ENCODE measurements around the gene RLN3. TPM values are rescaled to one million over a fixed set of nuclear protein-coding genes. Genes with fewer than 3 reads are reported as not detected.

The RLN3 gene
- total and polyA plus RNA-seq, 2 of the 8 experiments (the other 6 are each of a cell fraction or from before 2014, with no cell fraction given), result not detected

DNA sequence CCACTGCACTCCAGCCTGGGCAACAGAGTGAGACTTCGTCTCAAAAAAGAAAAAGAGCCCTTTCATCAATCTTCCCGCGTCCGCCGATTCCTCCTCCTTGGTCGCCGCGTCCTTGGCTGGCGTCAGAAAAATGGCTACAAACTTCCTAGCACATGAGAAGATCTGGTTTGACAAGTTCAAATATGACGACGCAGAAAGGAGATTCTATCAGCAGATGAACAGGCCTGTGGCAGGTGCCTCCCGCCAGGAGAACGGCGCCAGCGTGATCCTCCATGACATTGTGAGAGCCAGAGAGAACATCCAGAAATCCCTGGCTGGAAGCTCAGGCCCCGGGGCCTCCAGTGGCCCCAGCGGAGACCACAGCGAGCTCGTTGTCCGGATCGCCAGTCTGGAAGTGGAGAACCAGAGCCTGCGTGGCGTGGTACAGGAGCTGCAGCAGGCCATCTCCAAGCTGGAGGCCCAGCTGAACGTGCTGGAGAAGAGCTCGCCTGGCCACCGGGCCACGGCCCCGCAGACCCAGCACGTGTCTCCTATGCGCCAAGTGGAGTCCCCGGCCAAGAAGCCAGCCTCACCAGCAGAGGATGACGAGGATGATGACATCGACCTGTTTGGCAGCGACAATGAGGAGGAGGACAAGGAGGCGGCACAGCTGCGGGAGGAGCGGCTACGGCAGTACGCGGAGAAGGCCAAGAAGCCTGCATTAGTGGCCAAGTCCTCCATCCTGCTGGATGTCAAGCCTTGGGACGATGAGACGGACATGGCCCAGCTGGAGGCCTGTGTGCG is 42.5 kb downstream of the RLN3 start (continued):
- no peak for TF ChIP-seq TAF1 (IDR thresholded peaks at IDR 0.05; ENCODE audit: low read depth, low read length)
- no peak for TF ChIP-seq EZH2 (IDR thresholded peaks at IDR 0.05; ENCODE audit: low read depth, low read length, severe bottlenecking)
- no peak for TF ChIP-seq CEBPB (IDR thresholded peaks at IDR 0.05; ENCODE audit: low read depth, low read length)
- no peak for TF ChIP-seq GTF2F1 (IDR thresholded peaks at IDR 0.05; ENCODE audit: borderline replicate concordance, low read depth, low read length)
- no peak for TF ChIP-seq YY1 (IDR thresholded peaks at IDR 0.05; ENCODE audit: low read depth, low read length)
- no peak for TF ChIP-seq ASH2L (IDR thresholded peaks at IDR 0.05; ENCODE audit: low read length)
- TF ChIP-seq TAF7 (optimal IDR thresholded peaks at IDR 0.05; ENCODE audit: borderline replicate concordance, low read depth, low read length), result no peak
- TF ChIP-seq, protein P1, sequence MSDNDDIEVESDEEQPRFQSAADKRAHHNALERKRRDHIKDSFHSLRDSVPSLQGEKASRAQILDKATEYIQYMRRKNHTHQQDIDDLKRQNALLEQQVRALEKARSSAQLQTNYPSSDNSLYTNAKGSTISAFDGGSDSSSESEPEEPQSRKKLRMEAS (IDR thresholded peaks at IDR 0.05), result no peak
